Dermis microvascular lymphatic vessel endothelial cell (primary cell): ENCODE measurements around the gene LRRC23. TPM values are rescaled to one million over a fixed set of nuclear protein-coding genes. Genes with fewer than 3 reads are reported as not detected.

Experiments used
- DNase-seq, 2 donors: peaks; one replicate each; pipeline versions ENCODE4 v3.0.0 to v3.0.0-alpha.2; 2010; ENCODE audit warnings: low read depth in 2 of 2
- total RNA-seq: library from RNA; depleted of rRNA; stranded (reverse); fragments of >200 nt; gene quantifications from 2 replicates; pipeline ENCODE4 v1.2.1, GENCODE V29; 2014

Gene LRRC23
- total RNA-seq, 1 donor from 2014 or later, result 2.1 TPM

DNA sequence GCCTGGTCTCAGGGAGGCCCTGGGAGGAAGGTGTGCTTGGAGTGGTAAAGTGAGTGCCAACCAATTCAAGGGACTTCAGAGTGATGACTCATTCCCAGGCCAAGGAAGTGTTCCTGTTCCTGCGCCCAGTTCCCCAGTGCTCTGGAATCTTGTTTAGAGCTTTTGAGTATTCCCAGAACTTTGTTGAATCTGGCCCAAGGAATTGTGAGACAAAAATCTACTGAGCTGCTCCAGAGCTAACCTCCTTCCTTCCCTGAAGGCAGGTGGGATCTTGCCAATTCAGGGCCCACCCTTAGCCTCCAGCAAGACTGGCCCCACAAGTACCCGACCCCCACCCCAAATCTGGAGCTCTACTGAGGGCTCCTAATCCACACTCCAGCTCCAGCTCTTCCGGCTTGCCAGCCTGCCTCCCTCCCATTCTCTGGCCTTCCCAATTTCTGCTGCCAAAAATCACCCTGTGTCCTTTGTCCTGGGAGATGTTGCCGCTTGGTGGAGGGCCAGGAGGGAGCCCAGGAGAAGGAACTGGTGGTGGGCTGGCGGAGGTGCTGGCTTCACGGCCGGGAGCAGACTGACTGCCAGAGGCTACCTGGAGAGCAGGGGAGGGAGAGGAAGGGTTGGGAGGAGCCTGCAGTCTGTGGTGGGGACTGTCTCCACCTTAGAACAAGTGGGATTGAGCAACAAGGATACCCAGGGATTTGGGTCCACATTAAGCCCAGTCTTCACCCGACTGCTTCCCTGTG lies 21.1 kb downstream of the LRRC23 start:
- DNase-seq, result peak in 1 of 2 donors; percentile 72

DNA sequence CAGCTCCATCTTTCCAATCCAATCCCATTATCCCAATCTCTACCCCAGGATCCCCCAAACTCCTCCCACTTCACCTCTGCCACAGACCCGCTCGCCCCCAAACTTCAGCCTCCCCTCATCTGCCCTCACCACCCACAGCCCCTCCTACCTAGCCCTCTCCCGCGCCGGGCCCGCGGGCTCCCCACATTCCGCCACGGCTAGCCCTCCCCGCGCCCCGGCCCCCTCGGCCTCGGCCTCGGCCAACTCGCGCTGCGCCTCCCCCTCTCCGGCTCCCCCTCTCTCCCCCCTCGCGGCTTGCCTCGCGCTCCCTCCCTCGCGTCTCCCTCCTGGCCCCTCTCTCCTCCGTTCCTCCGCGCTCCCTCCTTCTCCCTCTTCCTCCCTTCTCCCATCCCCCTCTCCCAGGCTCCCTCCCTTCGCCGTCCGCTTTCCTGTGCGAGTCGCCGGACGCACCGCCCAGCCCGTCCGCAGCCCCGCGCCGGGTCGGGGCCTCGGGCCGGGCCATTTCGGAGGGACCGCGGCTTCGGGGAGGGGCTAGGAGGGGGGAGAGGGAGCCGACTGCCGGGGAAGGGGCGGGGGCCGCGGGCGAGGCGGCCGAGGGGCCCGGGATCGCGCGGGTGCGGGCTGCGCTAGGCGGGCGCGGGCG lies 22.9 kb downstream of the LRRC23 start, which contains the start of gene ATN1:
TSS of gene ATN1 (plus strand) at position 581 of the 643 bp plus-strand sequence. CDS start 6,043 bp downstream, outside the sequence.
- DNase-seq, result peak; percentile 36 to 75

DNA sequence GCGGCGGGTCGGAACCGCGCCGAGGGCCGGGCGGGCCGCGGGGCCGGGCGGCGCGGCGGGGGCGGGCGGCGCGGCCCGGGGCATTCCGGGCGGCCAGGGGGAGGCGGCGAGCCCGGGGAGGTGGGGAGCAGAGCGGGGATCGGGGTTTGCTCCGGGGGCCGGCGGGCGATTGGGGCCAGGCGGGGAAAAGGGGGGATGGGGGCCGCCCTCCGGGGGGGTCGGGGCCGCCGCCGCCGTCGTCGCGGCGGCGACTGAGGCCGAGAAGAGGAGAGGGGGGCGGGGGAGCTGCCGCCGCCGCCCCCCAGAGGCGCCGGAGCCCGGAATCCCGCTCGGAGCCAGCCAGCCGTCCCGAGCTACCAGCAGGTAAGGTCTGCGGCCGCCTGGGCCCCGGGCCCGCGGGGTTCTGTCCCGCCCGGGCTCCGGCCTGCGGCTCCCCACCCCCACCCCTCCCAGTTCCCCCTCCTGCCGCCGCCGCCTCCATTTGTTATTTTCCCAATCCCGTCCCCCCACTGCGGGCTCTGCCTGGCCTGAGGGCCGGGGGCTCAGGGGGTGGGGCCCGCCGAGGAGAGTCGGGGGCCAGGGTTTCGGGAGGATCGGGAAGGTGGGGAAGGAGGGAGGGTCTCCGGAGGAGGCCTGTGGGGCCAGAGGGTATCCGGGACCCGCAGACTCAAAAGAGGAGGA lies 23.5 kb downstream of the LRRC23 start:
- DNase-seq, result no peak

DNA sequence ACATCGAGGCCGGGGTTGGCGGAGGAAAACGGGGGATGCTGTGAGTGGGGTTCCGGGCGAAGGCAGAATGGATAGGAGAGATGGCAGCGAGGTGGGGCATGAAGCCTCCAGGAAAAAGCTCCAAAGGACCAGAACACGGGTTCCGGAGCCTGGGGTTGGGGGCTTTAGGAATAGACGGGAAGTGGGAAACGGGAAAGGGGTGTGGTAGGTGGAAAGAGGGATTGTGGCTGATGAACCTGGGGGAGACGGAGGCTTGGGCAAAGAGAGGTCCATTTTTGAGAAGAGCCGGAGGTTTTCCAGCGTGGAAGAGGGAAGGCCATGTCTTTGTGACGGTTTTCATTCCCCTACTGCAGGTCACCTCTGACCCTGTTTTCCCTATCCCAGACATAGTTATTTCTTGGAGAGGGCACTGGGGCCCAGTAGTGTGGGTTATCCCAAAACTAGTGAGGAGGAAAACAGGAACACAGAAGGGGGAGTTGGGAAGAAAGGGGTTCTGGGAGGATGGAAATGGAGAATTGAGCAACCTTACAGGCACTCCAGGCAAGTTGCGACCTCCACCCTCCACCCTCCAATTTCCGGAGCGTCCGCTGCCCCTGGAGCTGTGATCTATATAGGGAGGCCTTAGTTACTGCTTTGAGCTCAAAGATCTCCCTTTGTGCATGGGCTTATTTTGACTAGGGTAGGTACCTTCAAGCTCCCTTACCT lies 24.2 kb downstream of the LRRC23 start:
- no peak for DNase-seq

DNA sequence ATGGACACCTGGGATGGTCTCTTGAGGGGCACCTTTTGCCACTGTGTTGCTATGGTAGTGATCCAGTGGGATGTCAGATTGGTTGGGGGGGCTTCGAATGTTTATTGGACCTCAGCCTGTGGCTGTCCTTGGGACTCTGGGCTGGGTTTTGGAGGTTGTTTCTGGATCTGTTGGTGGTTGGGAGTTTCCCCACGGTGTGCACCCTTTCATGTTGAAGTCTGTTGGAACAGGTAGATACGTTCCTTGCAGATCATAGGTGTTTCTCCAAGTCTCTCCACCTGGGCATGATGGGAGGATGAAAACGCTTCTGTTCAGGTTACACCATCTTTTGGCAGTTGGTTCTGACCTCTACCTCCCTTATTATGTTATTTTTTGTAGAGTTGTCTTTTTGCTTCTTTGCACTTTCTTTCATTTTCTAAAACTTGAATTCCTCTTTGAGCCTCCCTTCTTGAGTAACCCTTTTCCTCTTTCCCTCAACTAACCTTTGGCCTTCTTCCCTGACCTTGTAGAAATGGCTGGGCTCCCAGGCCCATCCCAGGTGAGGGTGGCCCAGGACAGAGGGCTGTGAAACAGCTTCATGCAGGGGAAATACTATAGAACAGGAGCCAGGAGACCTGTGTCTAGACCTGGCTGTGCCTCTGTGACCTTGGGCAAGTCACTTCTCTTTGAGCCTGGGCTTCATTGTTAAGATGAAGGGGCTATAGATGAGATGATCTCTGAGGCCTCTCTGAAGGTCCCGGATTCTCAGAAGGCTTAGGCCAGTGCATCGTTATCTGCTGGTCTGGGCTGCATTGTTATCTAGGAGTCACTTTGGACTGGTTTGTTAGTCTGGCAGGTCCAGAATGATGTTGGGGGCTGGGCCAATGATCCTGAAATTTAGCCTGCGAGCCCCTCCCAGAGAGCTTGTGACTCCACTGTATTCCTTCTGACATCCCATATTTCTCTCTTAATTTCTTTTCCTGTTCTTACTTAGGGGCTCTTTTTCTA lies 25.1 kb downstream of the LRRC23 start:
- no peak for DNase-seq

DNA sequence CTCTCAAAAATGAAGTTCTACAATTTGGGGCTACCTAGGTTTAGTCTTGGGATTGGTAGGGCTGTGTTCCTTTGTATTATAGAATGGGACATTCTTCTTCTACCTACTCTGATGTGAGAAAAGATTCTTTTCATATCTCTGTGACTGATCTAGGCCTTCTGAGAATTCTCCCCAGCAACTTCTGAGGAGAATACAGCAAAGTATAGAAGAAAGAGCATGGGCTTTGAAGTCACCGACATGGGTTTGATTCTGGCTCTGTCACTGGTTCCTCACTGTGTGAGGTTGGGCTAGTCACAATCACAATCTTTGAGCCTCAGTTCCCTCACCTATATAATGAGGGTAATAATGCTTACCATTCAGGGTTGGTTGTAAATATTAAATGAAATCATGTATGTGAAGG lies 28.1 kb downstream of the LRRC23 start:
- no peak for DNase-seq

DNA sequence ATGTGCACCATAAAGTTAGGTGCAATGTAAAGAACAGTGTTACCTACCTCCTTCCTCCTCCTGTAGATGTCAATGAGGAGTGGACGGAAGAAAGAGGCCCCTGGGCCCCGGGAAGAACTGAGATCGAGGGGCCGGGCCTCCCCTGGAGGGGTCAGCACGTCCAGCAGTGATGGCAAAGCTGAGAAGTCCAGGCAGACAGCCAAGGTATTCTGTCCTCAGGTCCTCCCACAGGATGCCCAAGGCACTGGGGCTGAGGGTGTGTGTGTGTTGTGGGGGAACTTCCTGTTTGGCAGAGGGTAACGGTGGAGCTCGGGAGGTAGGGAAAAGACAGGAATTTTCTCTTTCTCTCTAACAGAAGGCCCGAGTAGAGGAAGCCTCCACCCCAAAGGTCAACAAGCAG lies 29.5 kb downstream of the LRRC23 start:
- DNase-seq, result peak; percentile 32 to 76

DNA sequence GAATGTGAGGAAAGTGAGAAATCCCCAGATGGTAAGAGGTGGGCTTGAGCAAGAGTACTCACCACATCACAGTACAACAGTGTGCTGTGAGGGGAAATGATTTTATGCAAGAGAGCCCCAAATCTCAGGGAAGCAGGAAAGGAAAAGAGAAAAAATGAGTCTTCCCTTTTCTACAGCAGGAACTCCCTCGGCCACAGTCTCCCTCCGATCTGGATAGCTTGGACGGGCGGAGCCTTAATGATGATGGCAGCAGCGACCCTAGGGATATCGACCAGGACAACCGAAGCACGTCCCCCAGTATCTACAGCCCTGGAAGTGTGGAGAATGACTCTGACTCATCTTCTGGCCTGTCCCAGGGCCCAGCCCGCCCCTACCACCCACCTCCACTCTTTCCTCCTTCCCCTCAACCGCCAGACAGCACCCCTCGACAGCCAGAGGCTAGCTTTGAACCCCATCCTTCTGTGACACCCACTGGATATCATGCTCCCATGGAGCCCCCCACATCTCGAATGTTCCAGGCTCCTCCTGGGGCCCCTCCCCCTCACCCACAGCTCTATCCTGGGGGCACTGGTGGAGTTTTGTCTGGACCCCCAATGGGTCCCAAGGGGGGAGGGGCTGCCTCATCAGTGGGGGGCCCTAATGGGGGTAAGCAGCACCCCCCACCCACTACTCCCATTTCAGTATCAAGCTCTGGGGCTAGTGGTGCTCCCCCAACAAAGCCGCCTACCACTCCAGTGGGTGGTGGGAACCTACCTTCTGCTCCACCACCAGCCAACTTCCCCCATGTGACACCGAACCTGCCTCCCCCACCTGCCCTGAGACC lies 31.0 kb downstream of the LRRC23 start:
- DNase-seq, result no peak

DNA sequence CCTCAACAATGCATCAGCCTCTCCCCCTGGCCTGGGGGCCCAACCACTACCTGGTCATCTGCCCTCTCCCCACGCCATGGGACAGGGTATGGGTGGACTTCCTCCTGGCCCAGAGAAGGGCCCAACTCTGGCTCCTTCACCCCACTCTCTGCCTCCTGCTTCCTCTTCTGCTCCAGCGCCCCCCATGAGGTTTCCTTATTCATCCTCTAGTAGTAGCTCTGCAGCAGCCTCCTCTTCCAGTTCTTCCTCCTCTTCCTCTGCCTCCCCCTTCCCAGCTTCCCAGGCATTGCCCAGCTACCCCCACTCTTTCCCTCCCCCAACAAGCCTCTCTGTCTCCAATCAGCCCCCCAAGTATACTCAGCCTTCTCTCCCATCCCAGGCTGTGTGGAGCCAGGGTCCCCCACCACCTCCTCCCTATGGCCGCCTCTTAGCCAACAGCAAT lies 31.6 kb downstream of the LRRC23 start:
- DNase-seq, result no peak

DNA sequence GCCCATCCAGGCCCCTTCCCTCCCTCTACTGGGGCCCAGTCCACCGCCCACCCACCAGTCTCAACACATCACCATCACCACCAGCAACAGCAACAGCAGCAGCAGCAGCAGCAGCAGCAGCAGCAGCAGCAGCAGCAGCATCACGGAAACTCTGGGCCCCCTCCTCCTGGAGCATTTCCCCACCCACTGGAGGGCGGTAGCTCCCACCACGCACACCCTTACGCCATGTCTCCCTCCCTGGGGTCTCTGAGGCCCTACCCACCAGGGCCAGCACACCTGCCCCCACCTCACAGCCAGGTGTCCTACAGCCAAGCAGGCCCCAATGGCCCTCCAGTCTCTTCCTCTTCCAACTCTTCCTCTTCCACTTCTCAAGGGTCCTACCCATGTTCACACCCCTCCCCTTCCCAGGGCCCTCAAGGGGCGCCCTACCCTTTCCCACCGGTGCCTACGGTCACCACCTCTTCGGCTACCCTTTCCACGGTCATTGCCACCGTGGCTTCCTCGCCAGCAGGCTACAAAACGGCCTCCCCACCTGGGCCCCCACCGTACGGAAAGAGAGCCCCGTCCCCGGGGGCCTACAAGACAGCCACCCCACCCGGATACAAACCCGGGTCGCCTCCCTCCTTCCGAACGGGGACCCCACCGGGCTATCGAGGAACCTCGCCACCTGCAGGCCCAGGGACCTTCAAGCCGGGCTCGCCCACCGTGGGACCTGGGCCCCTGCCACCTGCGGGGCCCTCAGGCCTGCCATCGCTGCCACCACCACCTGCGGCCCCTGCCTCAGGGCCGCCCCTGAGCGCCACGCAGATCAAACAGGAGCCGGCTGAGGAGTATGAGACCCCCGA lies 32.2 kb downstream of the LRRC23 start:
- no peak for DNase-seq

DNA sequence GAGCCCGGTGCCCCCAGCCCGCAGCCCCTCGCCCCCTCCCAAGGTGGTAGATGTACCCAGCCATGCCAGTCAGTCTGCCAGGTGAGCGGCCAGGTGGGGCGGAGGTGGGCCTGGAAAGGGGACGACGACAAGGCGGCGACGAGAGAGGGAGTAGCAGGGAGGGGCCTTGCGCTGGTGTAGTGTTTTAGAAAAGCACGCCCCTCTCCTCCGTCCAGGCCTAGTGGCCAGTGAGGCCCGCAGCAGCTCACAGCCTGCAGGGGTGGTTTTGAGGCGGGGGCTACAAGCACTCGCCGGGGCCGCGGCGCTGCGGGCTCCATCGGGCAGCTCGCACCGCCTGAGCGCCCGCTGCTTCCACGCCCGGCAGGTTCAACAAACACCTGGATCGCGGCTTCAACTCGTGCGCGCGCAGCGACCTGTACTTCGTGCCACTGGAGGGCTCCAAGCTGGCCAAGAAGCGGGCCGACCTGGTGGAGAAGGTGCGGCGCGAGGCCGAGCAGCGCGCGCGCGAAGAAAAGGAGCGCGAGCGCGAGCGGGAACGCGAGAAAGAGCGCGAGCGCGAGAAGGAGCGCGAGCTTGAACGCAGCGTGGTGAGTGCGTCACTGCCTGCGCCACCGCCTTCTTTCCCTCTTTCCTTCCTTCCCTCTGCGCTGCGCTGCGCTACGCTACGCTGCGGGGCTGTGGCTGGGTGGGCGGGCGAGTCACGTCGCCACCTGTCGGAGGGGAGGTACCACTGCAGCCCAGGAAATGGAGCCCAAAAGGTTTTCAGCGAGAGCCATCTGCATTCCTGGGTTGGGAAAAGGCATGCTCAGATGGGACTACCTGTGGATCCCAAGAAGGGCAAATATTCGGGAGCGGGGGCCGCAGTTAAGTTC lies 33.1 kb downstream of the LRRC23 start:
- DNase-seq, result peak; percentile 90 to 97

DNA sequence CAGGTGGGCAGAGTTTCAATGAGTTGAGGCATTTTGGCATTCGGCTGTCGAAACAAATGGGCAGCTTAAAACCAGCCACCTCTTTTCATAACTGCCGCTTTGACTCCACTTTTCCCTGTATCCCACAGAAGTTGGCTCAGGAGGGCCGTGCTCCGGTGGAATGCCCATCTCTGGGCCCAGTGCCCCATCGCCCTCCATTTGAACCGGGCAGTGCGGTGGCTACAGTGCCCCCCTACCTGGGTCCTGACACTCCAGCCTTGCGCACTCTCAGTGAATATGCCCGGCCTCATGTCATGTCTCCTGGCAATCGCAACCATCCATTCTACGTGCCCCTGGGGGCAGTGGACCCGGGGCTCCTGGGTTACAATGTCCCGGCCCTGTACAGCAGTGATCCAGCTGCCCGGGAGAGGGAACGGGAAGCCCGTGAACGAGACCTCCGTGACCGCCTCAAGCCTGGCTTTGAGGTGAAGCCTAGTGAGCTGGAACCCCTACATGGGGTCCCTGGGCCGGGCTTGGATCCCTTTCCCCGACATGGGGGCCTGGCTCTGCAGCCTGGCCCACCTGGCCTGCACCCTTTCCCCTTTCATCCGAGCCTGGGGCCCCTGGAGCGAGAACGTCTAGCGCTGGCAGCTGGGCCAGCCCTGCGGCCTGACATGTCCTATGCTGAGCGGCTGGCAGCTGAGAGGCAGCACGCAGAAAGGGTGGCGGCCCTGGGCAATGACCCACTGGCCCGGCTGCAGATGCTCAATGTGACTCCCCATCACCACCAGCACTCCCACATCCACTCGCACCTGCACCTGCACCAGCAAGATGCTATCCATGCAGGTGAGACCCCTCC lies 34.0 kb downstream of the LRRC23 start:
- DNase-seq, result no peak

DNA sequence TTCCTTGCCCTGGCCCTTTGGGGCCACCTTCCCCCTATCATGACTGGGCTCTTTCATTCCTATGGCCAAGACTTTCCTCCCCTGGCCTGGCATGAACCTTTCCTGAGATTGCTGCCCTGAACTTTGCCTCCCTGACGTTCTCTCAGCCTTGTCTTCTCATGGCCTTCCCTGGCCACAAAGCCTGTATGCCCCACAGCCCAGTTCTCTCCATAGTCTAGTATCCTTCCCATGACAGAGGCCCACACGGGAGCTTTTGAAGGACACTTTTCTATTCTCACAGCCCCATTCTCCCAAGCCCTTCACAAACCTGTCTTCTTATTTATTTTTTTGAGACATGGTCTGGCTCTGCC lies 34.5 kb downstream of the LRRC23 start:
- no peak for DNase-seq

DNA sequence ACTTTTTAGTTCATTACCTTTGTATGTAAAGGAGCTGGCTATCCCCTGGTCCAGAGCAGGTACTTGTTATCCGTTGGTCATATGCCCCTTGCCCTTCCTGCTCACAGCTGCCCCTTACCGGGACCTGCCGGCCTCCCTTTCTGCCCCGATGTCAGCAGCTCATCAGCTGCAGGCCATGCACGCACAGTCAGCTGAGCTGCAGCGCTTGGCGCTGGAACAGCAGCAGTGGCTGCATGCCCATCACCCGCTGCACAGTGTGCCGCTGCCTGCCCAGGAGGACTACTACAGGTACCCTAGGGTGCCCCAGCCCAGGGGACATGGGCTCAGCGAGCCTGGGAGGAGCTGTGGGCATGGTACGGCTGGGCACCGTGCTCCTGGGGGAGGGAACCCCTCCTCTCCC lies 36.6 kb downstream of the LRRC23 start:
- no peak for DNase-seq

DNA sequence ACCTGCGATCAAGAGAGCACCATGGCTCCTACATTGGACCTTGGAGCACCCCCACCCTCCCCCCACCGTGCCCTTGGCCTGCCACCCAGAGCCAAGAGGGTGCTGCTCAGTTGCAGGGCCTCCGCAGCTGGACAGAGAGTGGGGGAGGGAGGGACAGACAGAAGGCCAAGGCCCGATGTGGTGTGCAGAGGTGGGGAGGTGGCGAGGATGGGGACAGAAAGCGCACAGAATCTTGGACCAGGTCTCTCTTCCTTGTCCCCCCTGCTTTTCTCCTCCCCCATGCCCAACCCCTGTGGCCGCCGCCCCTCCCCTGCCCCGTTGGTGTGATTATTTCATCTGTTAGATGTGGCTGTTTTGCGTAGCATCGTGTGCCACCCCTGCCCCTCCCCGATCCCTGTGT lies 37.2 kb downstream of the LRRC23 start:
- DNase-seq, result no peak

DNA sequence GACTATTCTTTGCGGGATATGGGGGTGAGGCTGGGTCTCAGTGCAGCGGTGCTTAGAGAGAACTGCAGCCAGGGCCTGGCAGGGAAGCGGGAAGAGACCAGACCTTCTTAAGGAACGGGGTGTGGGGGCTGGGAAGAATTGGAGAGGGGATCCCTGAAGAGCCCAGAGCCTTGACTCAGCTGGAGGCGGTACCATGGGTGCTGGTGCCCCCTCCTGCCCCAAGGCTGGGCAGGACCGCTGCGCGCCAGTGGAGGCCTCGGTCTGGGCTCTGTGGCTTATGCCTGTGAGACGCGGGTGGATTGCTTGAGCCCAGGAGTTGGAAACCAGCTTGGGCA lies 37.7 kb downstream of the LRRC23 start:
- no peak for DNase-seq

DNA sequence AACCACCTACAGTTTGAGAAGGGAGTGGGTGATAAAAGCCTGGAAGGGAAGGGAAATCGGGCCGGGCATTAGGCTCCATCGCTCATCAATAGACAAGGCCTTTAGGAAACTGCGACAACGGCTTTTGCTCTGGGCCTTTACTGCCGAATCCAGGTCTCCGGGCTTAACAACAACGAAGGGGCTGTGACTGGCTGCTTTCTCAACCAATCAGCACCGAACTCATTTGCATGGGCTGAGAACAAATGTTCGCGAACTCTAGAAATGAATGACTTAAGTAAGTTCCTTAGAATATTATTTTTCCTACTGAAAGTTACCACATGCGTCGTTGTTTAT lies 38.7 kb downstream of the LRRC23 start:
- DNase-seq, result peak; percentile 87 to 94
